ENCODE results near the gene PXDC1. TPM values are rescaled to one million over a fixed set of nuclear protein-coding genes. Genes with fewer than 3 reads are reported as not detected.
"Not testable (repeated sequence)": the region's sequence is repeated elsewhere in the genome, so short reads cannot be mapped to it uniquely, and the experiment has no call there.

Gene PXDC1
- polyA plus RNA-seq, 1 experiment: 24.0 TPM

DNA sequence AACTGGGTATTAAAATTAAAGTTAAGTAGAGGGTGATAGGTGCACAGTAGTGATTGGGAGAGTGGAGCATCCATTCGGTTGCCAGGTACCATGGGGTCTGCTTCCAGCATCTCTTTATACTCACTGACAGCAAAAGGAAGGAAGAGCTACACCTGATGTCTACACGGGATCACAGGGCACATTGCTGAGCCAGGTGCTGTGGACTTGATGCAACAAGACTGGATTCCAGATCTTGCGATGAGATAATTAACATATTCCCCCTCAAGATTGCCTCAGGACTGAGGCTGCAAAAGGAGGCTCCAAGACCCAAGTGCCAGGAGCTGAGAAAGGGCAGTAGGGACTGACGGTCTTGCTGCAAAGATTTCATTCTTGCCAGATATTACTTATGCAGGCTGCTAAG lies 72.6 kb downstream of the PXDC1 start:
- H3K36me3 ChIP-seq (ENCODE audit: control insufficient read depth, insufficient read depth, low read length): no peaks in the 10 kb centered on the region
- no peak overlapping the region for H3K4me3 ChIP-seq (ENCODE audit: low read depth, low read length)
- CTCF ChIA-PET: no interaction called here
- TF ChIP-seq, protein P1, sequence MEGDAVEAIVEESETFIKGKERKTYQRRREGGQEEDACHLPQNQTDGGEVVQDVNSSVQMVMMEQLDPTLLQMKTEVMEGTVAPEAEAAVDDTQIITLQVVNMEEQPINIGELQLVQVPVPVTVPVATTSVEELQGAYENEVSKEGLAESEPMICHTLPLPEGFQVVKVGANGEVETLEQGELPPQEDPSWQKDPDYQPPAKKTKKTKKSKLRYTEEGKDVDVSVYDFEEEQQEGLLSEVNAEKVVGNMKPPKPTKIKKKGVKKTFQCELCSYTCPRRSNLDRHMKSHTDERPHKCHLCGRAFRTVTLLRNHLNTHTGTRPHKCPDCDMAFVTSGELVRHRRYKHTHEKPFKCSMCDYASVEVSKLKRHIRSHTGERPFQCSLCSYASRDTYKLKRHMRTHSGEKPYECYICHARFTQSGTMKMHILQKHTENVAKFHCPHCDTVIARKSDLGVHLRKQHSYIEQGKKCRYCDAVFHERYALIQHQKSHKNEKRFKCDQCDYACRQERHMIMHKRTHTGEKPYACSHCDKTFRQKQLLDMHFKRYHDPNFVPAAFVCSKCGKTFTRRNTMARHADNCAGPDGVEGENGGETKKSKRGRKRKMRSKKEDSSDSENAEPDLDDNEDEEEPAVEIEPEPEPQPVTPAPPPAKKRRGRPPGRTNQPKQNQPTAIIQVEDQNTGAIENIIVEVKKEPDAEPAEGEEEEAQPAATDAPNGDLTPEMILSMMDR (IDR thresholded peaks at IDR 0.05; ENCODE audit: insufficient read depth, low read depth, low read length): no peak
- POLR2A ChIA-PET: no interaction called here
- H3K27me3 ChIP-seq (ENCODE audit: control insufficient read depth, insufficient read depth, low read length): no peaks in the 10 kb centered on the region
- DNase-seq (ENCODE audit: low read depth): no peak

DNA sequence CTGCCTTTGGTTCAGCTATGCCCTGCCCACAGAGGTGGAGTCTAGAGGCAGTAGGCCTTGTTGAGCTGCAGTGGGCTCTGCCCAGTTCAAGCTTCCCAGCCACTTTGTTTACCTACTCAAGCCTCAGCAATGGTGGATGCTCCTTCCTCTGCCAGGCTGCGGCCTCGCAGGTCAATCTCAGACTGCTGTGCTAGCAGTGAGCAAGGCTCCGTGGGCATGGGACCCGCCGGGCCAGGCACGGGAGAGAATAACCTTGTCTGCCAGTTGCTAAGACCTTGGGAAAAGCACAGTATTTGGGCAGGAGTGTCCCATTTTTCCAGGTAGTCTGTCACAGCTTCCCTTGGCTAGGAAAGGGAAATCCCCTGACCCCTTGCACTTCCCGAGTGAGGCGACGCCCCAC lies 73.8 kb downstream of the PXDC1 start:
- H3K36me3 ChIP-seq (ENCODE audit: control insufficient read depth, insufficient read depth, low read length); H3K4me3 ChIP-seq (ENCODE audit: low read depth, low read length); POLR2A ChIA-PET: not testable (repeated sequence)

DNA sequence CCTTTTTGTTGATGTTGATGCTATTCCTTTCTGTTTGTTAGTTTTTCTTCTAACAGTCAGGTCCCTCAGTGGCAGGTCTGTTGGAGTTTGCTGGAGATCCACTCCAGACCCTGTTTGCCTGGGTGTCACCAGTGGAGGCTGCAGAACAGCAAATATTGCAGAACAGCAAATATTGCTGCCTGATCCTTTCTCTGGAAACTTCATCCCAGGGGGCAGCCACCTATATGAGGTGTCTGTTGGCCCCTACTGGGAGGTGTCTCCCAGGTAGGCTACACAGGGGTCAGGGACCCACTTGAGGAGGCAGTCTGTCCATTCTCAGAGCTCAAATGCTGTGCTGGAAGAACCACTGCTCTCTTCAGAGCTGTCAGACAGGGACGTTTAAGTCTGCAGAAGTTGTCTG lies 74.2 kb downstream of the PXDC1 start:
- POLR2A ChIA-PET; DNase-seq (ENCODE audit: low read depth): not testable (repeated sequence)

More for the DNA sequence above, 73.8 kb downstream of the PXDC1 start:
- CTCF ChIA-PET; DNase-seq (ENCODE audit: low read depth); H3K27me3 ChIP-seq (ENCODE audit: control insufficient read depth, insufficient read depth, low read length): not testable (repeated sequence)

More for the DNA sequence above, 74.2 kb downstream of the PXDC1 start:
- H3K4me3 ChIP-seq (ENCODE audit: low read depth, low read length); H3K36me3 ChIP-seq (ENCODE audit: control insufficient read depth, insufficient read depth, low read length); CTCF ChIA-PET; H3K27me3 ChIP-seq (ENCODE audit: control insufficient read depth, insufficient read depth, low read length): not testable (repeated sequence)

Small RNA genes within 50 kb of the gene (small RNA-seq; reads per million reads assigned to genes)
- not detected for gene AL033523.1 (ENCODE audit: insufficient read length, low read depth, low replicate concordance)

Other genes starting within 250 kb of the PXDC1 start
- gene FAM50B, start 97.7 kb upstream of the PXDC1 start, polyA plus RNA-seq (2011; rRNA removed): 9.0 and 9.9 TPM in 2 replicates